Ovary (tissue), 3 donors: ENCODE measurements around the gene PCSK5.

Source experiments
- EP300 ChIP-seq: sonication (generic); formaldehyde crosslinking; IDR thresholded peaks from one replicate; pipeline ENCODE4 v1.6.1; 2017; ENCODE audit warnings: antibody characterized with exemption
- POLR2A ChIP-seq: fragments of 450-650 bp; IDR thresholded peaks from one replicate; pipeline ENCODE4 v1.6.1; 2017; ENCODE audit warnings: antibody characterized with exemption, mild to moderate bottlenecking, moderate library complexity
- TF ChIP-seq, protein P1 (sequence below), 3 donors: fragments of 450-650 bp in 2 of 3; fragments of 200-600 bp in 1 of 3; IDR thresholded peaks; one replicate each; pipeline versions ENCODE4 v1.5.1 to v1.8.0; 2016 to 2022; ENCODE audit warnings: antibody characterized with exemption in 3 of 3, mild to moderate bottlenecking in 1 of 3
- donor health status: DM: no; HTN: no; CAD: no.

DNA sequence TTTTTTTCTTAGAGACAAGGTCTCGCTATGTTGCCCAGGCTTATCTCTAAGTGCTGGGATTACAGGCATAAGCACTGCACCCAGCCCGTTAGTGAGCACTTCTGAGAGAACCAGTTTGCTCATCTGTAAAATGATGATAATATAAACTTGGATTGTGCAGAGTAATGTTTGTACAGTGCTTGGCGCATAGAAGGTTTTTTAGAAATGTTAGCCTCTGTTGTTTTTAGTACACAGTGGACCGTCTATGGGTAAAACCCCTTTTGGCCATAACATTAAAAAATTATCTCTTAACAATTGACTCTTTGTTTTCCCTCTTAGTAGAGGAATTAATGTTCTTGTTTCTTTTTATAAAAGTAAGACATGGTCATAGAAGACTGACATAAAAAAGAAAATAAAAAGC, 202.1 kb downstream of the PCSK5 start:
- TF ChIP-seq, protein P1, sequence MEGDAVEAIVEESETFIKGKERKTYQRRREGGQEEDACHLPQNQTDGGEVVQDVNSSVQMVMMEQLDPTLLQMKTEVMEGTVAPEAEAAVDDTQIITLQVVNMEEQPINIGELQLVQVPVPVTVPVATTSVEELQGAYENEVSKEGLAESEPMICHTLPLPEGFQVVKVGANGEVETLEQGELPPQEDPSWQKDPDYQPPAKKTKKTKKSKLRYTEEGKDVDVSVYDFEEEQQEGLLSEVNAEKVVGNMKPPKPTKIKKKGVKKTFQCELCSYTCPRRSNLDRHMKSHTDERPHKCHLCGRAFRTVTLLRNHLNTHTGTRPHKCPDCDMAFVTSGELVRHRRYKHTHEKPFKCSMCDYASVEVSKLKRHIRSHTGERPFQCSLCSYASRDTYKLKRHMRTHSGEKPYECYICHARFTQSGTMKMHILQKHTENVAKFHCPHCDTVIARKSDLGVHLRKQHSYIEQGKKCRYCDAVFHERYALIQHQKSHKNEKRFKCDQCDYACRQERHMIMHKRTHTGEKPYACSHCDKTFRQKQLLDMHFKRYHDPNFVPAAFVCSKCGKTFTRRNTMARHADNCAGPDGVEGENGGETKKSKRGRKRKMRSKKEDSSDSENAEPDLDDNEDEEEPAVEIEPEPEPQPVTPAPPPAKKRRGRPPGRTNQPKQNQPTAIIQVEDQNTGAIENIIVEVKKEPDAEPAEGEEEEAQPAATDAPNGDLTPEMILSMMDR (IDR thresholded peaks at IDR 0.05), result no peak
- TF ChIP-seq POLR2A (no peak), EP300 (no peak)
